HG02840 (cell line): ENCODE results near the gene CHRNA1.
A peak's percentile ranks its signal among the peaks of the same experiment; 100 is the strongest.

Source experiments
- ATAC-seq: cut with Tn5 transposase; IDR thresholded peaks from one replicate; pipeline ENCODE4 v1.9.1; 2021; ENCODE audit warnings: mild to moderate bottlenecking, moderate library complexity, moderate number of reproducible peaks; ENCODE audit not compliant: unreplicated experiment, low FRiP score

CHRNA1 gene

DNA sequence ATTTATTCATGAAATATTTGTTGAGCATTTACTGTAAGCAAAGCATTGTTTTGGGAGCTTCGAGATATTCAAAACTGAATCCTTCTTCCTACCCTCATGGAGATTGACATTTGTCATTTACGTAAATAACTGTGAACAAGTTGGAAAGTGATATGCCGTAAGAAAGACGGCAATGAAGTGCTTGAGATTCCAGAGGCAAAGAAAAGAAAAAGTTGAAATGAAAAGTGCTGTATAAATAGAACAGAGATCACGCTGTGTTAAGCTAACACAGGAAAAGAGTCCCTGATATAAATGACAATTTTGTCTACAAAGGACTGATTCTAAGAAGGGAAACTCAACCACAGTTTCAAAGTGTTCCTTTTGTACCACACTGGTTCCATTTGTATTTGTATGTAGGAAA is 1.8 kb downstream of the CHRNA1 start:
- ATAC-seq, result no peak

DNA sequence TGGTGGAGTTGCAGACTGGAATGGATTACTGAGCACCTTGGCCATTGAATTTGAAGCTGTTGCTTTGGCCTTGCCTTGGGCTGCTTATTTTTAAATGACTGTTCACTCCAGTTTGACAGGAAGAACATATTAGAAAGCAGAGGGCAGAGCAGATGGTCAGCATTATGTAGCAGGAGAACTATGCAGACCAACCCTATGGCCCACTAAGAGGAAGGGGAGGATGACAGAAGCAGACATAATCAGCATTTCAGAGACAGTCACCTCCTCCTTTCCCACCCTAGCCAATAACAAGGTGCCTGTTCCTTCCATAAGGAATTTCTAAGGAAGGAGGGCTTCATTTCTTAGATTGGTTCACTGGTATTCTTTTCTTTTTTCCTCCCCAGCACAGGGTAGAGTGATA is 2.4 kb downstream of the CHRNA1 start:
- ATAC-seq, result no peak

DNA sequence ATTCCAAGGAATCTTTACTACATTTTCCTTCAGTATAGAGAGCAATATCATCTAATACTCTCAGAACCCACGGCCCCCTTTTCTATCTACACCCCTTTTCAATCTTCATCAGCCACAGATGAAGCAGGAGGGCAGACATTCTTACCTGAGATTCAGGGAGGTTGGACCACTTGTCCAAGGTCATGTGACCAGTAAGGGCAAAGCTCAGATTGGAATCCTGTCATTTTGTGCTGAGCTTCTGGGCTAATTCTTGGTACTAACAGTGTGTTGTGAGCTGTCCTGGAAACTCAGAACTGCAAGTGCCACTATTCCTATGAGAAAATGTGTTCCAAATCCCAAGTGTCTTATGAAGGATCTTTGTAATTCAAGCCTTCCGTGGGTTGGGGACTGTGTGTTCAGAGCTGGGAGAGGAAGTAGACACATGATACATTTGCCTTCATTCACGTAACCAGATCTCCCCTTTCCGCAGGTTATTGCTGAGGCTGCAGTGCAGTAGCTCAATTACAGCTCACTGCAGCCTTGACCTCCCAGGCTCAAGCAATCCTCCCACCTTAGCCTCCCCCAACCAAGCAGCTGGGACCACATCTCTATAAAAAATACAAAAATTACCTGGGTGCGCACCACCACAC is 3.3 kb downstream of the CHRNA1 start:
- ATAC-seq, result no peak

DNA sequence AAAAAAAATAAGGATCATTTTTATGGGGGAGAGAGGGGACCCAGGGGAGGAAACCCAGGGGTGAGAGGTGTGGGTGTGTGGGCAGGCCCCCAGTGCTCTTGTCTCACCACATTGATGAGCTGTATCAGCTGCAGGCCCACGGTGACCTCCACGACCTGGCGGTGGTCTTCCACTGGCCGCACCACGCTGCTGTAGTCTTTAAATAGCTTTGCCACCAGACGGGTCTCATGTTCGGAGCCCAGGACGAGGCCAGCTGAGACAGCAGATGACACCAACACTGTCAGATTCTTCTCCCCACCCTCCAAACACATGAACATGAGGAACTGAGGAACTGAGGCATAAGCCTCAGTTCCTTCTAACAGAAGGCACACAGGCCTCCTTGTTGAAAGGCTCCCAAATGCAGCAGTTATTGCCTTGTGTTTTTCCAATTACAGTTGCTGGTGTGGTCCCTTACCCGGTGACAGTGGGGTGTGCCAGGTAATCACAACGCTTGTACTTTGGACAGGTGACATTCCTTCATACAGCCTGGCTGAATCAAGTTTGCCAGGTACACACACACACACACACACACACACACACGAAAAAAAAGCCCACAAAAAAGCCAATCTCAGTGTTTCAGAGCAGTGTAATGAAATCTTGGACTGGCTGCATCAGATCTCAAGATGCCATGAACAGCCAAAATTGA is 4.7 kb downstream of the CHRNA1 start:
- no peak for ATAC-seq

DNA sequence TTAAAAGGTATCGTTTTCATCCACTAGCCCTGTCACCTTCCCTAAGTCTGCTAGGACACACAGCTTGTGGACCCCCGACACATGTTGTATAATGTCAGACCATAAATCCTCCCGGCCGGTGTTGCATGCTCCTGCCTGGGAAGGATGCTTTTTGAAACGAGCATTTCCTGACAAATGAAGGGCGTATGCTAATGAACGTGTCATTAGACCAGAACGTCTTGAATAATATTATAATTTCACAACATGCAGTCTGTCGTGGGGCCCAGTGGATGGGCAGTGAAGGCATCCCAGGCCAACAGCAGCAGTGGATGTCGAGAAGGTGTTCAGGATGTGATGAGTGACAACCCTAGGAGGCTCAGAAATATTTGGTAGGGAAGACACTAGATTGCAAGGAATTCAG is 7.5 kb downstream of the CHRNA1 start:
- no peak for ATAC-seq

DNA sequence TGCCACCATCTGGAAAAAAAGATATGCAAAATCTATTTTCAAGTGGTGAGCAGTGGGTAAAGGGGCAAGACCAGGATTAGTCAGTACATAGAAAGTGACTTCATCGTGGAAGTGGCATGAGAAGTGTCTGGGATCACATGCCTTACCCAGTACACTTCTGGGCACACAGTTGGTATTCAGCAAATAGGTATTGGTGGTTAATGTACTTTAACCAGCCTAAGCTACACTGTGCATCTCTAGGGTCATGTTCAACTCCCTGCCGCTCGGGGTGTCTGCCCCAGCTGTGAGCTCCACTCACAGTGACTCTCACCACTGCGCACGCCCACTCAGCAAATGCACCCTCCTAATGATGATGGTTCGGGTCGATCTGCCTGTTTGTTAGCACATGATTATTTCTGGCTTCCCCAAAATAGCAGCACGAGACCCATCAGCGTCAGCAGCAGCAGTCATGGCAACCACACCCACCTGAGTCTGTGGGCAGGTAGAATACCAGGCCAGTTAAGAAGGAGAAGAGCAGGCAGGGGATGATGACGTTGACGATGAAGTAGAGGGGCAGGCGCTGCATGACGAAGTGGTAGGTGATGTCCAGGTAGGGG is 11.1 kb downstream of the CHRNA1 start:
- ATAC-seq, result no peak

DNA sequence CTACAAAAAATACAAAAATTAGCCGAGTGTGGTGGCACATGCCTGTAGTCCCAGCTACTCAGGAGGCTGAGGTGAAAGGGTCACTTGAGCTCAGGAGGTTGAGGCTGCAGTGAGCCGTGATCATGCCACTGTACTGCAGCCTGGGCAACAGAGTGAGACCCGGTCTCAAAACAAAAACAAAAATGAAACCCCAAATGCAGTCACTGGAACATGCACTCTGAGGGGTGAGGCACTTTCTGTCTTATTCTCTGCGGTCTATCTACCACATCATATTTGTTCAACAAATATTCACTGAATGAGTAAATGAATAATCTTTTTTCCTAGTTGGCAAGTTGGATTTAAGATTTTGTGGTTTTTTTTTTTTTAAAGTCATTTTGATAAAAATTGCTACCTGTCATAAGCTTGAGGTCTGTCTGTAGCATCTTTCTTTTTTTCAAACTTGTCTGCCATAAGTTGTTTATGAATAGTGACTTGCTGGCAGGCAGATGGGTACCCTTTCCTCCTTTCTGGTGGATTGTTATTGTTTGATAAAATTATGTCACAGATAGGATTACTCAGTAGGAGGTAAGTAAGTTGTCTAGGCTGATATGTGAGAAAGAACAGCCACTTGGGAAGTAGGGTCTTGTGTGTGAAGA is 11.8 kb downstream of the CHRNA1 start:
- ATAC-seq, result peak; percentile 87

DNA sequence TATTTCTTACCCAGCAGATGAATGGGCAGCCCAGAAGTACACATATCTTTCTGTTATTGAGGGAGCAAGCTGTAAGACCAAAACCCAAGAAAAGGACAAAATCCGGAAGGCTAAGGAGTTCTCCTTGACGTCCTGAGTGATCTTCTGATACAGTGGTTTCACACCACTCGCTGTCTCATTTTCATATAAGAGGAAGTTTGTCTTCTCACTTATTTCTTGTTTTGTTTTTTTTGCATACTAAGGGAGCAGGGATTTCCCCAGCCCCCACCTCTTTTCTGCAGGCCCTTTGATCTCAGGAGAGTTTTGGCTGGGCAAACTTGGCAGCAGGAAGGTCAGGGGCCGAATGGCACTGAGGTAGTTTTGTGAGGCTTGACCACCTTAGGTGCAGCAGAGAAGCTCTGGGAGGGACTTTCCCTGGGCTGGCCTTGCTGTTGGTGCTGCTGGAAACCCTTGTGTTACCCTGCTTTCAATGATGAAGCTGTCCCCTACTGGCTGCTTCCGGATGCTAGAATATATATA is 13.3 kb downstream of the CHRNA1 start:
- peak; percentile 55 for ATAC-seq

DNA sequence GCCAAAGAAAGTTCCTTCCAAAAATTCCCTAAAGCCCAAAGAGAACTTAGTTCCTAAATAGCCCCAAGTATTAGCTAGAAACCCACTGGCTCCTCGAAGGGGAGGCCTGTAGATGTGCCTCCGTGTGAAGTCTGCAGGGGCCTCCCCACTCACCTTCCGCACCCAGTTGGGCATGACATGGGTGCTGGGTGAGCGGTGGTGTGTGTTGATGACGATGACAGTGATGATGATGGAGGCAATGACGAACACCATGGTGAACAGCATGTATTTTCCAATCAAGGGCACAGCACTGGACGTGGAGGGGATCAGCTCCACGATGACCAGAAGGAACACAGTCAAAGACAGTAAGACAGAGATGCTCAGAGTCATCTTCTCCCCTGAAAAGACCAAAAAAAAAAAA is 14.5 kb downstream of the CHRNA1 start:
- ATAC-seq, result no peak

DNA sequence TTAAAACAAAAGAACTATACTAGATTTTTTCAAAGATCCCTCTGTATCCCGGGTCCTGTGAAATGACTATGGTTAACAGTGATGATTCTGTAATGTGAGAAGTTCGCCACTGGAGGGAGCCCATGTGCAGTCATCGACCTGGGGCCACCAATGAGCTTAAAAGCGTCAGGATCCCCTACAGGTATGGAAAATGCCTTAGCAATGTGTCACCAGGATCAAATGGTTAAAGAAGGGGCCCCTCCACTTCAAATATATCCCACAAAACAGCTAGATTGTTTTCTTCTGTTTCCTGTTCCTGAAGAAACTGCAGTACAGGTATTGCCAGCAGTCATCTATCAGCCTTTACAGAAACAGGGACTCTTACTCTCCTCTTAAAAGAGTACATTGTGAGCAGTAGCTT is 15.3 kb downstream of the CHRNA1 start:
- ATAC-seq, result no peak

DNA sequence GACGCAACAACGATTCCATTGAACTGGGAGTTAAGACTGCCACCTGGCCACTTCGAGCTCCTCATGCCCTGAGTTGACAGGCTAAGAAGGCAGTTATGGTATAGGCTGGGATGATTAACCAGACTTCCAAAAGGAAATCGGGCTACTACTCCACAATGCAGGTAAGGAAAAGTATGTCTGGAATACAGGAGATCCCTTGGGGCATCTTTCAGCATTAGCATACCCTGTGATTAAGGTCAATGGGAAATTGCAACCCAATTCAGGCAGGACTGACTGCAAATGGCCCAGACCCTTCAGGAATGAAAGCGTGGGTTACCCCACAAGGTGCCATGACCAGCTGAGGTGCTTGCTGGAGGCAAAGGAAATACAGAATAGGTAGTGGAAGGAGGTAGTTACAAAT is 19.1 kb downstream of the CHRNA1 start:
- no peak for ATAC-seq

DNA sequence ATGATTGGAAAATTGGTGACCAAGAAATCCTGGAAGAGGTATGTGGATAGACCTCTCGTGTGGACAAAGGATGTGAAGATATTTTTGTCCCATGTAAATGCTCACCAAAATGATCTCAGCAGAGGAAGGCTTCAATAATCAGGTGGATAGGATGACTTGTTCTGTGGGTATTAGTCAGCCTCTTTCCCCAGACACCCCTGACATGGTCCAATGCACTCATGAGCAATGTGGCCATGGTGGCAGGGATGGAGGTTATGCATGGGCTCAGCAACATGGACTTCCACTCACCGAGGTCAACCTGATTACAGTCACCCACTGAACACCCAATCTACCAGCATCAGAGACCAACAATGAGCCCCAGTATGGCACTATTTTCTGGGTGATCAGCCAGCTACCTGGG is 20.2 kb downstream of the CHRNA1 start:
- ATAC-seq, result no peak

DNA sequence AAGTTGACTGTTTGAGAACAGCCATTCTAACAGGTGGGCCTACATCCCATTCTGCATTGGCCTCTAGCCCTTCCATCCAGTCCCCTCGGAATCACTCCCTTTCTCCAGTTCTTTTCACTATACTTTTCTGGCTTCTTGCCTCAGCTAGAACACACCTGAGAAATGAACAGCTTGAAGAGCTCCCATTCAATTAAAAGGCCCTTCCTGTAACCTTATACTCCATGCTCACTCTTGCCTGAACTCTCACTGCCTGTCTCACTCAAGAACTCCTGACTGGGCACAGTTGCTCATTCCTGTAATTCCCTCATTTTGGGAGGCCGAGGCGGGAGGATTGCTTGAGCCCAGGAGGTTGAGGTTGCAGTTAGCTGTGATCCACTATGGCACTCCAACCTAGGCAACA is 23.6 kb downstream of the CHRNA1 start:
- no peak for ATAC-seq

DNA sequence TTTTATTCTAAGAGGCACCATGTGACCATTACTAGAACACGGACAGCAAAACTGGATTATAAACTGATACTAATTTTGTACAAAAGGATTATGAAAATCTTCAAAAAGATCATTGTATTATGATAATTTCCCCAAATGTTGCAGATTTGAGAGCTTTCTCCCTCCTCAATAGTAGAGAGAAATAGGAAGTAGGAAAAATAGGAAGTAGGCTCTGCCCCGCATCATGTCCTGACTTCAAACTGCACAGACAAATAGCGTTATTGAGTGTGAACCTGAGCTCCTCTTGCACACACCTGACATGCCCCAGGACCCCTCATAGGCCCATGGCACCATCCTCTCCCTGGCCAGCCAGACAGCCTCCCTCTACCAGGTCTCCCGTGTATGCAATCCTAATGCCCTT is 25.4 kb downstream of the CHRNA1 start:
- ATAC-seq, result no peak

DNA sequence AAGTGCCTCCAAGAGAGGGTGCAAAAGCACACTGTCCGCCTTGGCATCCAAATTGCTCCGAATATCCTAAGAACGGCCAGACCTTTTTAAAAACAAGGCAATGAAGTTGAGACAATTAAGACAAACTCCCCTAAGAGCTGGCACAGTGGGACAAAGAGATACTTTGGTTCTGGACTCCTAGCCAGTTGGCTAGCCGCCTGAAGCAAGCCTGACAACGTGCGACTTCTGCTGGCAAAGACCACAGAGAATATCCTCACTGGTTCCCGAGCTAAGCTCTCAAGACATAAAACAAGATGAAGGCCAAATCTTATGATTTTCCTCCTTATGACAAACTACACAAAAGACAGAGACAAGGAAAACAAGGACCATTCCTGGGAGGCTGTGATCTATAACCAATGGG is 32.7 kb downstream of the CHRNA1 start:
- no peak for ATAC-seq

DNA sequence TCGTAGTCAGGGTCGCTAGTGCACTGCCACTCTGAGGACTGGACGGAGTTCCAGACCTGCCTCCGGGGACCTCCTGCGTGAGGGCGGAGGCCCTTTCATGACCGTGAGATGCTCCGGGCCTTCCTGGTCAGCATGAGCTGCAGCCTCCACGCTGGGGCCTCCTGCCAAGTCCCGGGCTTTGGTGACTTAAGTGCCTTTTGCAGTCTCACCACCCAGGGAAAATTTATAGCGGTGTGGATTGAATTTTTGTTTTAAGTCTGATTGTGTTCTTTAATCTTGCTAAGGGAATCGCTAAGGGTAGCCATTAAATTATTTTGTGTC is 33.6 kb downstream of the CHRNA1 start:
- no peak for ATAC-seq

DNA sequence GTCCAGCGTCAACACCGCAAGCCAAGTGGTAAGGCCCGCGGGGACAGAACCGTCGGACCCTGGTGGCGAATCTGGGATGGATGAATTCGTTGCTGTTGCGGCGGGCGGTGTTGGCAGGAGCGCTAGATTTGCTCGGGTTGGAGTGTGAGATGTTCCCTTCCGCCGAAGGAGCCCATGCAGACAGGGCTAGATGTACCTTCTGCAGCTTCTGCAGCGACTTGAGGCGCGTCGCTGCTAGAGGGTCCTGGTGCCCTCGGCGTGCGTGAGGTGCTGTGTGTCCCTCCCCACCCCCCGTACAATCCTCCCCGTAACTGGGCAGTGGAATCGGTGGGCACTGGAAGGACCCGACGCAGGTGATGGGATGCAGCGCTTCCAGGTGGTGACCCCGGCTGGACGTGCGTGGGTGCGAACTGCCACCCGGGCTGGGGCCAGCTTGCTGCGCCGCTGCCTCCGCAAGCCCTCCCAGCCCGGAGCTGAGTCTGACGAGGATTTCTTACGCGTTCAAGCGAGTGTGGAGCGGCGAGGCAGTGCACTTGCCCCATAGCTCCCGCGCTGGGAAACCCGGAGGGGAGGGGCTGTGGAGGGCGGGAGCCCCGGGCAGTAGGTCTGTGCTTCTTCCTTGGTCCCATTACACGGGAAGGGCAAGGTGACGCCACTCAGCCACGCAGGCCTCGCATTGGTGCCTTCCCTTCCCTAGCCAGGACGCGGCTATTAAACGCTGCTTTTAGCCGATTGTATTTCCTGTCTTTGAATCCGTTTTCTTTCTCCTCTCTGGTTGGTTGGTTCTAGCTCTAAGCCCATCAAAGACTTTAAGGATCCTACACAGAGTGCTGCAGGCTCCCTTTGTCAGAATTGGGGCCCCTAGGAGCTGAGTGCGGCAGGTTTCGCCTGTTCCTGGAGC is 34.2 kb downstream of the CHRNA1 start:
- no peak for ATAC-seq

DNA sequence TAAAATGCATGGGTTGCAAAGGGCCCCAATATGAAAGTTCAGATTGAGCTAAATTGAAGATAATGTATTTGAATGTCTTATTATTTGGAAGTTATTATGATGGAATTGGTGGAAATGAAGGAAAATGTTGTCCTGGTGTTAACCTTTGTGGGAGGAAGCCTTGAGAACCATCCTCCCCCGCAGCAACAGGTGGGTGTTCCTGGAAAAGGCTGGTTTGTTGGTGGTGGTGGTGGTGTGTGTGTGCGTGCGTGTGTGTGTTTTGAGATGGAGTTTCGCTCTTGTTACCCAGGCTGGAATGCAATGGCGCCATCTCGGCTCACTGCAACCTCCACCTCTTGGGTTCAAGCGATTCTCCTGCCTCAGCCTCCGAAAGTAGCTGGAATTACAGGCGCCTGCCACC is 36.2 kb downstream of the CHRNA1 start:
- no peak for ATAC-seq

DNA sequence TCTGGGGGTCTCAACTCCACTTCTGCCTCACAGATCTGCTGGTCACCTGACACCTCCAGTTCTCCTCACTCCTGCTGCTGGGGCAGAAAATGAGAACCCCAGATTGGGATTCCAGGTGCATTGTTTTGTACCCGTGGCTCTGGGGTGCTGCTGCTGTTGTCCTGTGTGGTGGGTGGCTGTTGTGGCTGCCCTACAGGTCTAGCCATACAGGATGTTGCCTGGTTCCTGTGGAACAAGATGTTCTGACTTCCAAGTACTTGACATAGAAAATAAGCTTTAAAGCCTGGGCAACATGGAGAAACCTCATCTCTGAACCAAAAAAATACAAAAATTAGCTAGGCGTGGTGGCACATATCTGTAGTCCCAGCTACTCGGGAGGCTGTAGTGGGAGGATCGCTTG is 38.1 kb downstream of the CHRNA1 start:
- no peak for ATAC-seq

DNA sequence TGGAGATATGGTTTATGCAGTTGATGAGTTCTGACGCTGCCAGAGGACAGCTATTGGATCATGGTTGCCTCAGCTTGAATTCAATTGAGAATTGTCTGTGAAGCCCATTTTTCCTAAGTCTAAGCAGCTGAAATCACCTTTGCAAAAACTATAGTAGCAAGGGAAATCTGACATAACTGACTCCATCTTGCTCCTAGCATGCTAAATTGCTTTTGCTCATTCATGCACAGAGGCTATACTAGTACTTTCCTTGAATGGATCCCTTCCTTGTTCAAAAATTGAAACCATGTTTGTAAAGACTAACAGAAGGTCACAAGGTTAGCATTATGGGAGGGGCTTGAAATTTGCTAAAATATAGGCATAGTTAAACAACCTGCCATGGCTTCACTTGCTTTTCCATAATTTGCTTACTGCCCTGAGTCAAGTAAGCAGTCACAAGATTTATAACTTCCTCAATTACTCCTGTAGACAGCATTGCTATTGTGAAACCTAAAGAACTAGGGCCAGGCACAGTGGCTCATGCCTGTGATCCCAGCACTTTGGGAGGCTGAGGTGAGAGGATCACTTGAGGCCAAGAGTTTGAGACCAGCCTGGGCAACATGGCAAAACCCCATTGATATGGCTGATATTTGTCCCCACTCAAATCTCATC is 41.2 kb downstream of the CHRNA1 start:
- no peak for ATAC-seq
